Skeletal muscle satellite cell (primary cell): Measurements from ENCODE around the gene STK25.

Experiments used
- H3K27me3 ChIP-seq: 2 replicates; pipeline ENCODE4 v1.7.0; 2013; ENCODE audit warnings: low read length; ENCODE audit not compliant: control insufficient read depth, insufficient read depth
- H3K36me3 ChIP-seq: 2 replicates; pipeline ENCODE4 v1.7.0; 2013; ENCODE audit warnings: mild to moderate bottlenecking, control low read depth, low read length; ENCODE audit not compliant: insufficient read depth
- H3K4me1 ChIP-seq: 2 replicates; pipeline ENCODE4 v1.7.0; 2013; ENCODE audit warnings: low read length; ENCODE audit not compliant: control insufficient read depth, insufficient read depth
- H3K4me2 ChIP-seq: 2 replicates; pipeline ENCODE4 v1.7.0; 2013; ENCODE audit warnings: mild to moderate bottlenecking, low read length
- H3K4me3 ChIP-seq: 2 replicates; pipeline ENCODE4 v1.7.0; 2013; ENCODE audit warnings: low read length
- H3K9ac ChIP-seq: 2 replicates; pipeline ENCODE4 v1.7.0; 2013; ENCODE audit warnings: mild to moderate bottlenecking, low read depth, low read length, moderate library complexity
- H3K9me3 ChIP-seq: replicated peaks from 2 replicates; pipeline ENCODE4 v1.7.0; 2013; ENCODE audit warnings: mild to moderate bottlenecking, control low read depth, low read length

The STK25 gene

DNA sequence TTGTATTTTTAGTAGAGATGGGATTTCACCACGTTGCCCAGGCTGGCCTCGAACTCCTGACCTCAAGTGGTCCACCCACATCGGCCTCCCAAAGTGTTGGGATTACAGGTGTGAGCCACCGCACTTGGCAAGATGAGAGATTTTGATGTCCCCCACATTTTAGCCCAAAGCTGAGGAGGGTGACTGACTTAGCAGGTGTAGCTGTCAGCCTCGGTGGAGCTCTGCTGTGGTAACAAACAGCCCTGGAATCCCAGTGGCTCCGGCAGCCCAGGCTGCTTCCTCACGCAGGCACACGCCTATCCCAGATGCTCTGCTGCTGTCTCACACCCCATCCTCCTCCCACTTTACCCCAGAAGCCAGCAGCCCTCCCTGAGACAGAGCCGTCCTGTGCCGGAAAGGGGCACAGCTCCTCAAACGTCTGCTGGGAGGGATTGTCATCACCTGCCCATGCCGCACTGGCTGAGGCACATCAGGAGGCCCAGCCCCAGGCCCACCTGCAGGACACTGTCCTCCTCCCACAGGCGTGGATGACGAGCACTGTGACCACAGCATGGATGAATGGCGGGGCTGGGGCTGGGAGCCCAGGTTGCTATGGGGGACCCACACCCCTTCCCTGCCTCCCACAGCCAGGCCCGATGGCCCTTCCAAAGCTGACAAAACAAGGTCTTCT lies 39.5 kb upstream of the STK25 start:
- Histone ChIP-seq H3K4me2 (peak overlapping the region; percentile 72), H3K4me3 (peak overlapping the region; percentile 19), H3K9me3 (no peaks in the 10 kb centered on the region), H3K4me1 (peaks cover 35% of the 10 kb centered on the region), H3K9ac (peak overlapping the region; percentile 59), H3K36me3 (no peaks in the 10 kb centered on the region), H3K27me3 (no peaks in the 10 kb centered on the region)

DNA sequence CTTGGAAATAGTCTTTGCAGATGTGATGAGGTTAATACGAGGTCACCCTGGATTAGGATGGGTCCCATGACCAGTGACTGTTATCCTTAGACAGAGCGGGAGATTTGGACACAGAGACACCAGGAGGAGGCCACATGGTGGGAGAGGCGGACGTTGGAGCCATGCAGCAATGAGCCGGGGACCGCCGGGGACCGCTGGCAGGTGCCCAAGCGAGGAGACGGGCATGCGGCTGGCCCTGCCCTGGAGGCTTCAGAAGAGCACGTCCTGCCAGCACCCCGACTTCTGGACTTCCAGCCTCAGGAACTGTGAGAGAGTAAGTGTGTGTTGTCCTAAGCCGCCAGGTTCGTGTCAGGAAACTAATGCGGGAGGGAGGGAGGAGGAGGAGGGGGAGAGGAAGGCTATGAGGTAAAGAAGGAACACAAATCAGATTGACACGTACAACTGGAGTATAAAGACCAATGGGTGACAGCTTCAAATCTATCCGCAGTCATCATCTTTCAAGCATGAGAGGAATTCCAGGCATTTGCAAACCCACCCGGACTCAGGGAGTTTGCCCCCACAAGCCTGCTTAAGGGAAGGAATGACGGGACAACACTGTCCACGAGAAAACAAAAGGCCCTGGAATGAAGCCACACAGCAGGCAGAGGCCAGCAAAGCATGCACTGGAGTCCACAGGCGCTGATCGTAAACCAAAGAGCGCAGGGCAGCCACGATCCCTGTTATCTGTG lies 38.6 kb upstream of the STK25 start:
- H3K4me2 ChIP-seq = peak overlapping the region; percentile 72
- peak overlapping the region; percentile 71 for H3K9ac ChIP-seq
- peak overlapping the region; percentile 62 for H3K4me3 ChIP-seq
- H3K4me1 ChIP-seq = peaks cover 40% of the 10 kb centered on the region
- H3K9me3 ChIP-seq = no peaks in the 10 kb centered on the region
- H3K27me3 ChIP-seq = no peaks in the 10 kb centered on the region
- no peaks in the 10 kb centered on the region for H3K36me3 ChIP-seq

GRCh38 chr2:241545523-241546473 lies 37.4 kb upstream of the STK25 start:
- peak overlapping the region; percentile 62 for H3K4me3 ChIP-seq
- H3K4me1 ChIP-seq = peaks cover 49% of the 10 kb centered on the region
- H3K4me2 ChIP-seq = peak overlapping the region; percentile 72
- H3K27me3 ChIP-seq = peaks cover 6% of the 10 kb centered on the region
- H3K36me3 ChIP-seq = no peaks in the 10 kb centered on the region
- H3K9me3 ChIP-seq = no peaks in the 10 kb centered on the region
- H3K9ac ChIP-seq = peak overlapping the region; percentile 71

DNA sequence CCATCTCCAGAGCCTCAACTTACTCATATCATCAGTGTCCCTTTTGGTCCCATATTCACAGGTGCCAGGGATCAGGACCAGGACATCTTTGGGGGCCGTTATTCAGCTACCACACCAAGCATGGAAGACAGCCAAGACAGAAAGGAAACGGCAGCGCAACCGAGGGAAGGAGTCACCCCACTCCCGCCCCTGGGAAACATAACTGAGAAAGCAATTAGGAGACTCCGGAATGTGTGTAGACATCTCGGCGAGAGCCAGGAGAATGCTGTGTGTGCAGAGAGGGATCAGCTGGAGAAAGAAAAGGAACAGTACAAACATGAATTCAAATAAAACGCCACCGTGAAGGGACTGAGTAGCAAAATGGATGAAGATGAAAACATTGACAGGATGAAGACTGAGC lies 36.7 kb upstream of the STK25 start:
- Histone ChIP-seq H3K9me3 (no peaks in the 10 kb centered on the region), H3K4me1 (peaks cover 54% of the 10 kb centered on the region), H3K27me3 (peaks cover 6% of the 10 kb centered on the region), H3K4me2 (peak overlapping the region; percentile 57), H3K9ac (peak overlapping the region; percentile 40), H3K4me3 (peak overlapping the region; percentile 34), H3K36me3 (no peaks in the 10 kb centered on the region)

DNA sequence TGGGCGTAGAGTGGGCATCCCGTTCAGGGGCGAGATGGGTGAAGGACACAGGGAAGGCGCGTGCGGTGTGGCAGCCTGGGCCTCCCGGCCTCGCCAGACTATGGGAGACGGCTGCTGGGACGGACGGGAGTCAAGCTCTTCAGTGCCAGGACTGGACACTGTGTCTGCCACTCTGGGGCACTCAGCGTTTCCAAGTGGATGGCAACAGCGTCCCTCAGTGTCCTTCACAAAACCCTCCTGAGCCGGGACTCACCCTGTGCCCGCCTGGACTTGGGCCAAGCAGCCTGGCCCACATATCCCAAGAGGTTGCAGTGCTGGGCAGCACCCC lies 33.9 kb upstream of the STK25 start:
- peaks cover 44% of the 10 kb centered on the region for H3K4me1 ChIP-seq
- peak overlapping the region; percentile 76 for H3K4me2 ChIP-seq
- H3K36me3 ChIP-seq = no peaks in the 10 kb centered on the region
- H3K4me3 ChIP-seq = no peak overlapping the region
- no peak overlapping the region for H3K9ac ChIP-seq
- H3K27me3 ChIP-seq = peaks cover 6% of the 10 kb centered on the region
- H3K9me3 ChIP-seq = no peaks in the 10 kb centered on the region

GRCh38 chr2:241541564-241542277 lies 33.3 kb upstream of the STK25 start:
- Histone ChIP-seq H3K27me3 (peaks cover 6% of the 10 kb centered on the region), H3K4me1 (peaks cover 39% of the 10 kb centered on the region), H3K4me2 (peak overlapping the region; percentile 76), H3K4me3 (peak overlapping the region; percentile 65), H3K9ac (no peak overlapping the region), H3K36me3 (no peaks in the 10 kb centered on the region), H3K9me3 (no peaks in the 10 kb centered on the region)

DNA sequence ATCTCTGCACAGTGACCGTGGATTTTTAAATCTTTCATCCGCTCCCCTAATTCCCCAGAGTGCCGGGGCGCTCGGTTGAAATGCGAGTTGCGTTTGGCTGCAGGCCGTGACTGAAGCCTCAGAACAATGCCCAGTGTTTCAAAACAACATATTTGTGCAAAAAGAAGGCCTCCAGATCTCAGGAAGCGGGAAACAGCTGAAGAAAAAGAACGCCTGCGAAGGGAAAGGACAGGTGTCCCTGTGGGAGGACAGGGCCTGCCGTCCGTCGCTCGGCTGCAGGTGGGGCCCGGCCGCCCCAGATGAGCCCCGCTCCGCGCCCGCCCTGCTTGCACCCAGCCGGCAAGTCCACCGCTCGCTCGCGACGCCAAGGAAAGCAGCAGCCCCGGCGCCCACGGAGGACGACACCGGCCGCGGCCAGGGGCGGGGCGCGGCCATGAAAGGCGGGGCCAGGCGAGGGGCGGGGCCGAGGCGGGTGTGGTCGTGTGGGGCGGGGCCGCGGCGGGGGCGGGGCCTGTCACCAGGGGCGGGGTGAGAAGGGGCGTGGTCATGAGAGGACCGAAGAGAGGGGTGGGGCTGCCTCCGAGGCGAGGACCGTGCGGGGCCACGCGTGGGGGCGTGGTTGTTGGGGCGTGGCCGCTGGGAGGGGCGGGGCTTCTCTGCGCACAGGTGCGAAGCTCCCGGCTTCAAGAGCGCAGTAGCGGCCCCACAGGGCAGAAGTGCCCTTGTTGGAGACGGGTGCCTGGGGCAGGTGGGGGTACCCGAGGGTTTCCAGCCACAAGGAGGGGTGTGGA lies 32.6 kb upstream of the STK25 start:
- peak overlapping the region; percentile 76 for H3K4me2 ChIP-seq
- peak overlapping the region; percentile 65 for H3K4me3 ChIP-seq
- H3K9ac ChIP-seq = no peak overlapping the region
- H3K27me3 ChIP-seq = peaks cover 6% of the 10 kb centered on the region
- H3K4me1 ChIP-seq = peaks cover 32% of the 10 kb centered on the region
- no peaks in the 10 kb centered on the region for H3K9me3 ChIP-seq
- H3K36me3 ChIP-seq = no peaks in the 10 kb centered on the region

GRCh38 chr2:241540401-241540770 lies 32.0 kb upstream of the STK25 start:
- H3K4me1 ChIP-seq = peaks cover 26% of the 10 kb centered on the region
- H3K4me2 ChIP-seq = peak overlapping the region; percentile 76
- H3K27me3 ChIP-seq = peaks cover 6% of the 10 kb centered on the region
- peak overlapping the region; percentile 53 for H3K4me3 ChIP-seq
- H3K9ac ChIP-seq = no peak overlapping the region
- no peaks in the 10 kb centered on the region for H3K36me3 ChIP-seq
- H3K9me3 ChIP-seq = no peaks in the 10 kb centered on the region

DNA sequence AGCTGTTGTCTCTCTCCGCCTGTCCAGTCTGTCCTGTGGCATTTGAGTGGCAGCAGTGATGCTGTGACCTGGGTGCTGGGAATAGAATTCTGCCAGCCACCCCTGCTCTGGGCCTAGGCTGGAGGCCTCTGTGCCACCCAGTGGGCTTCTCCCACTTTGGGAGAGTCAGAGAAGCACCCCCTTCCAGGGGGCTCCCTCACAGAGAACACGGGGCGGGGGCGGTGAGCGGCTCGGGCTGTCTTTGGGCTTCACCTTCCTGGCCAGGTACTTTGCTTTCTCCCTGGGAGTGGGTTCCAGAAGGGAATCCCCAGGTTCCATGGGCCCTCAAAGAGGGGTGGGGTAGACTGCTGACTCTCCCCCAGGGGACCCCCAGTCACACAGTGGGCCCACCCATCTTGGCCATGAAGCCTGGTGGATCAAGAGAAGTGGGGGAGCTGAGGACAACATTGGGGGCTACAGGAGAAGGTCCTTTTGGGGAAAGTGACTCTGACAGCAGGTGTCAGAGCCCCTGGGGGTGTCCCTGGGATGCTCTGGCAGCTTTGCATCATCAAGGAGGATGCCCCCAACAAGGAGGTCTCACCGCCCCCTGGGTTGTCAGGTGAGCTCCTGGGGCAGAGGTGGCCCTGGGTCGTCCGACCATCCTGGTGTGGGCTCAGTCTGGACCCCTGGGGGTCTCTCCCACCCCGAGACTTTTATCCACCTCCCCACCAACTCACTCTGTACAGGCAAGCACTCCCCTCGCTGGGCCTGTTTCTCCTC lies 31.4 kb upstream of the STK25 start:
- peaks cover 20% of the 10 kb centered on the region for H3K4me1 ChIP-seq
- no peak overlapping the region for H3K4me3 ChIP-seq
- H3K27me3 ChIP-seq = peaks cover 6% of the 10 kb centered on the region
- no peak overlapping the region for H3K4me2 ChIP-seq
- no peak overlapping the region for H3K9ac ChIP-seq
- no peaks in the 10 kb centered on the region for H3K9me3 ChIP-seq
- H3K36me3 ChIP-seq = no peaks in the 10 kb centered on the region
